Measurements from ENCODE around the gene CELF4. TPM values are rescaled to one million over a fixed set of nuclear protein-coding genes. Genes with fewer than 3 reads are reported as not detected.

CELF4 gene
- polyA plus RNA-seq, 1 donor (not counting 4 experiments of a cell fraction or from before 2014, with no cell fraction given): not detected

GRCh38 chr18:37235583-37235982 lies 330.0 kb downstream of the CELF4 start:
- no peak overlapping the region for H3K9ac ChIP-seq (ENCODE audit: control insufficient read depth, extremely low read depth, insufficient read depth, low read length)
- no peak overlapping the region for H3K4me3 ChIP-seq (ENCODE audit: control insufficient read depth in 2 of 3, extremely low read depth in 1 of 3, insufficient read depth in 2 of 3, low read depth in 1 of 3, low read length in 3 of 3)
- H3K79me2 ChIP-seq (ENCODE audit: control insufficient read depth, insufficient read depth, low read length): no peaks in the 10 kb centered on the region
- H2AFZ ChIP-seq (ENCODE audit: control insufficient read depth, low read length): no peak overlapping the region
- H3K4me2 ChIP-seq (ENCODE audit: control insufficient read depth, extremely low read depth, insufficient read depth, low read depth, low read length): no peak overlapping the region
- dilution Hi-C loops (cut with MboI; ENCODE audit: extremely low pct_ligation_motif_present, low sequenced_read_pairs): no loop called here
- H3K4me1 ChIP-seq (ENCODE audit: control insufficient read depth, extremely low read depth, insufficient read depth, low read length): no peaks in the 10 kb centered on the region
- FAIRE-seq (no peak), DNase-seq (ENCODE audit: low read depth, low spot score) (no peak)
- H3K36me3 ChIP-seq (ENCODE audit: control insufficient read depth in 2 of 2, extremely low read depth in 1 of 2, insufficient read depth in 2 of 2, low read length in 2 of 2): no peaks in the 10 kb centered on the region
- H3K27me3 ChIP-seq (ENCODE audit: control insufficient read depth, extremely low read depth, insufficient read depth, low read length): peaks cover 3% of the 10 kb centered on the region
- no peaks in the 10 kb centered on the region for H3K9me3 ChIP-seq (ENCODE audit: control insufficient read depth, low read depth, low read length)
- no peak for TF ChIP-seq CTCF (optimal IDR thresholded peaks at IDR 0.05 in 1 of 3, IDR thresholded peaks at IDR 0.05 in 1 of 3, conservative IDR thresholded peaks at IDR 0.05 in 1 of 3; ENCODE audit: extremely low read depth in 1 of 3, insufficient read depth in 2 of 3, low read length in 3 of 3)
- TF ChIP-seq EZH2 (IDR thresholded peaks at IDR 0.05; ENCODE audit: low read length): no peak
- no peak overlapping the region for H3K27ac ChIP-seq (ENCODE audit: control insufficient read depth, insufficient read depth, low read length)
- no peaks in the 10 kb centered on the region for H4K20me1 ChIP-seq (ENCODE audit: control insufficient read depth, extremely low read depth, insufficient read depth, low read length)
- H3K9me1 ChIP-seq (ENCODE audit: control insufficient read depth, extremely low read depth, insufficient read depth, low read length): no peaks in the 10 kb centered on the region

GRCh38 chr18:37231251-37231650 lies 334.3 kb downstream of the CELF4 start:
- Histone ChIP-seq H3K79me2 (ENCODE audit: control insufficient read depth, insufficient read depth, low read length) (no peaks in the 10 kb centered on the region), H3K4me3 (ENCODE audit: control insufficient read depth in 2 of 3, extremely low read depth in 1 of 3, insufficient read depth in 2 of 3, low read depth in 1 of 3, low read length in 3 of 3) (no peak overlapping the region), H3K4me2 (ENCODE audit: control insufficient read depth, extremely low read depth, insufficient read depth, low read depth, low read length) (no peak overlapping the region), H3K27me3 (ENCODE audit: control insufficient read depth, extremely low read depth, insufficient read depth, low read length) (no peaks in the 10 kb centered on the region), H2AFZ (ENCODE audit: control insufficient read depth, low read length) (no peak overlapping the region), H3K36me3 (ENCODE audit: control insufficient read depth in 2 of 2, extremely low read depth in 1 of 2, insufficient read depth in 2 of 2, low read length in 2 of 2) (no peaks in the 10 kb centered on the region), H3K27ac (ENCODE audit: control insufficient read depth, insufficient read depth, low read length) (no peak overlapping the region), H4K20me1 (ENCODE audit: control insufficient read depth, extremely low read depth, insufficient read depth, low read length) (no peaks in the 10 kb centered on the region), H3K9ac (ENCODE audit: control insufficient read depth, extremely low read depth, insufficient read depth, low read length) (no peak overlapping the region), H3K9me3 (ENCODE audit: control insufficient read depth, low read depth, low read length) (no peaks in the 10 kb centered on the region), H3K9me1 (ENCODE audit: control insufficient read depth, extremely low read depth, insufficient read depth, low read length) (no peaks in the 10 kb centered on the region), H3K4me1 (ENCODE audit: control insufficient read depth, extremely low read depth, insufficient read depth, low read length) (no peaks in the 10 kb centered on the region)
- DNase-seq (ENCODE audit: low read depth, low spot score) (no peak), FAIRE-seq (no peak)
- no peak for TF ChIP-seq EZH2 (IDR thresholded peaks at IDR 0.05; ENCODE audit: low read length)
- no peak for TF ChIP-seq CTCF (optimal IDR thresholded peaks at IDR 0.05 in 1 of 3, IDR thresholded peaks at IDR 0.05 in 1 of 3, conservative IDR thresholded peaks at IDR 0.05 in 1 of 3; ENCODE audit: extremely low read depth in 1 of 3, insufficient read depth in 2 of 3, low read length in 3 of 3)
- dilution Hi-C loops (cut with MboI; ENCODE audit: extremely low pct_ligation_motif_present, low sequenced_read_pairs): no loop called here

Data from keratinocyte (primary cell).